Cerebellar nuclear complex (tissue), 1 donor: ENCODE data around the gene SUGT1.

Experiments used
- DNase-seq, 2 experiments: peaks; one replicate each; lab custom pipeline; 2025; lab: John Stamatoyannopoulos, UW

SUGT1 gene

DNA sequence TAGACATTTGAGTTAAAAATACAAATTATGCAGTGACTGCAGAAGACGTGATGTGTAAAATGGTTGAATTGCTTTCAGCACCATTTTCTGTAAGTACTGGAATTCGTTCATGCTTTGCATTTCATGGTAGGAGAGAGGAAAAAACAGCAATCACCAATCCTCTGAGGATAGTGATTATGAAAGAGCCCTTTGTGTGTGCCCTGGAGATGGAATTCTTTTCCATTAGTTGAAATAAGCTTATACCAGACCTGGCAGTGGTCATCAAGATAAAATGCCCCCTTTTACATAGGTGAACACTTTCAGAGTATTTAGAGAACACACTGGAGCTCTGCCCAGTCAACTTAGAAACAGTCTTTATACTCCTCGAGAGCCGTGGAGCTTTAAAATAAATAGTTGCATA, 85.3 kb downstream of the SUGT1 start:
- no peak for DNase-seq

DNA sequence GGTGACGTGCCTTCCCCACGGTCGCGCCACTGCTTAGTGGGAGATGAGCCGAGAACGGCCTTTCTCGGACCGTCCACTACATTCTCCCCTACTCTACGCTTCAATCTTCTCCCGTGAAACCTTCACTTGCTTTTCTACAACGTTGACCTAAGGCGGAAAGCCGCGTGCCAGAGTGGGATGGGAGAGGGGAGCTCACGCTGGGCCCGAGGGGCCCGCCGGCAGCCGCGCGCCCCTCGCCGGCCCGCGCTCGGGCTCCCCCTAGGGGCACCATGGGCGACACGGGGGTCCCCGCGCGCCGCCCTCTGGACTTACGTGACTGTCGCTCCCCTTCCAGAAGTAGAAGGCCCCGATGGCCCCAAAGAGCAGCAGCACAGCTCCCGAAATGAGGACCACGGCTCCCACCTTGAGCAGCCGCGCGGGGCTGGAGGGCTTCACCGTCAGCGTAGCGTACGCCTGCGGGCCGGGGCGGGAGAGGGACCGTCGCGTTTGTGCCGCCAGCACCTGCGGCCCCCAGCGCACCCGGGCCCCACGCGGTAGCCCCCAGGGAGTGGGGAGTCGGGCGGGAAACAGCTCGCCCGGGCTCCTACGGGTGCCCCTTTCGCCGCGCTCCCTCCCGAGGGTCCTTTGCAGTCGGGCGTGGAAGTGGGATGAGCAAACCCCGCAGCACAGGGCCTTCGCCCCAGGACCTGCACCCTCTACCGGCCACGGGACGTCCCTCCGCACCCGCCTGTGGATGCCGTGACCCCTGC, 86.3 kb downstream of the SUGT1 start:
- DNase-seq: no peak

DNA sequence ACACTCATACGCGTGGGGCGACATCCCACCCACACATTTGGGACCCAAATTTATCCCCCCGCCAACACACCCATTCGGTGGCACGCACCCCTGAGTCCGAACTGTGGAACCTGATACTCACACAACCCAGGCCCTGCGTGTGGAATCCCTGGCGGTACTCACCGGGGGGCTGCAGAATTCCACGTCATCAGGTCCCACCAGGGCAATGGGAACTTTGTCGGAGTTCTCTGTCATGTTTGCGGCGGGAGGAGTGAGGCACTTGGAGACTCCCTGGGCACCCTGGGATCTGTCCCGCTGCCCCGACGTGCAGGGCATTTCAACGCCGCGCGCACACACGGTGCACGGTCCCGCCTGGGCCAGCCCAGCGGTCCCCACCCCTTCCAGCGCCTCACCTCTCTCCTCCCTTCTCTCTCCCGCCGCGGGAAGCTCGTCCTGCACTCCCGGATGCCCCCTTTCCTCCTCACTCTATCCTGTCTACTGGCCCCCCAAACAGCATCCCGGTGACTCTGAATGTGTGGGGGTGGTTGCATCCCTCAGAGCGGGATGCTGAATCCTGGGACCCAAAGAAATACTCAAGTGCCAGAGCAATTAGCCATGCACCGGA, 86.9 kb downstream of the SUGT1 start, which contains the start of gene CNMD:
TSS of gene CNMD (minus strand) at position 353 of the 604 bp plus-strand sequence. CDS start at position 234, 119 bp downstream.
- DNase-seq: no peak

DNA sequence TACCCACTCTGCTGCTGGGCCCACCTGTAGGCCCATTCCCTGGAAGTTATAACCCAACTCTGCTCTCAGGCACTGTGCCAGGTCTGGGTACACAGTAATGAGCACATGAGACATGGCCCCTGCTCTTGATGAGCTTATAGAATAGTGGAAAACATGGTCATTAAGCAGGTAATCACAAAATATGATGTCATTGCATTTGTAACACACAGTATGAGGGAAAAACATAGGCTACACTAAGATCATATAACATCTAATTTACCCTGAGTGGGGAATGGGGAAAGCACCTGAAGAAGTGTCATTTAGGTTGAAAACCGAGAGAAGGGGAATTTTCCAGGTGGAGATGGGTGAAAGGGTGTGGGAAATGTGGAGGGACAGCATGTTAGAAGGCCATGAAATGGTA, 90.9 kb downstream of the SUGT1 start:
- DNase-seq: no peak

DNA sequence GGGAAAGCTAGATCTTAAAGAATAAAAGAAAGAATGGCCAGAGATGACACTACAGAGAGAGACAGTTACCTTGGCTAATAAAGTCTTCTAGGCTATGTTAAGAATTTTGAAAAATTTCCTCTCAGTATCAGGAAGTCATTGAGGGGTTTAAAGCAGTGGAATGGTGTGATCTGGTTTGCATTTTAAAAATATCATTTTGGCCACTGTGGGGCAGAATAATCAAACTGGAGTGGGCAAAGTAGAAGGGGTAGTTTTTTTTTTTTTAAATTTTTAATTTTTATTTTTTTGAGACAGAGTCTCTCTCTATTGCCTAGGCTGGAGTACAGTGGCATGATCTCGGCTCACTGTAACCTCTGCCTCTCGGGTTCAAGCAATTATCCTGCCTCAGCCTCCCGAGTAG, 91.4 kb downstream of the SUGT1 start:
- no peak for DNase-seq

DNA sequence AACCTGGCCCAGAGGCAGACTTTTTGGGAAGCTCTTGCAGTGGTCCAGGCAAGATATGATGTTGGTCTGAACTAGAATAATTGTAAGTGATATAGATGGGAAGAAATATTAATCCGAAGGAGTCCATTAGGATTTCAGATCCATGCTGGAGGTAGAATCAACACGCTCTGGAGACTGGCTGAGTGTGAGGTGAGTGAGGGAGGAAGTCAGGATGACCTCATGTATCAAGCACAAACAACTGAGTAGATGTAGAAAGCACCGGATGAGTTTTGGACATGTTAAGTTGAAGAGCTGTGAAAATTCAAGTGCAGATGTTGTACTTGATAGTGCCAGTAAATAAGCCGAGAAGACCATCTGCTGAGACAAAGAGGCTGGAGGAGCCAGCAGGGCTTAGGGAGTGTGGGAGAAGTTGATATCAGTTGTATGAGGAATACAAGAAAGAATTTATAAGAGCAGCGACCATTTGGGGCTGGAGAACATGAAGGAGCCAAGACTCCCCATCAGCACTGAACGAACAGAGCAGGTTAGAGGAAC, 92.3 kb downstream of the SUGT1 start:
- no peak for DNase-seq

DNA sequence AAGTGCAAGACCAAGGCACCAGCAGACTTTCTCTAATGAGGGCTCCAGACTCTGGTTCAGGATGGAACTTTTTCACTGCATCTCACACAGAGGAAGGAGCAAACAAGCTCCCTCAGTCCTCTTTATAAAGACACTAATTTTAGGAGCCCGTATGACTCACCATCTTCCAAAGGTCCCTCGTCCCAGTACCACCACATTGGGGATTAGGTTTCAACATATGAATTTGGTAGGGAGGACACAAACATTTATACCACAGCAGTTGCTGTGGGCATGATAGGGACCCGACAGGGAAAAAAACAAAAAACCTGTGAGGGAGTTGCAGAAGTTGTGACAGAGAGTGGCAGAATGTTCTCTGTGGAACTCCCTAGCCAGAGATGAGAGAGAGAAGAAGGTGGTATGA, 93.5 kb downstream of the SUGT1 start:
- no peak for DNase-seq

DNA sequence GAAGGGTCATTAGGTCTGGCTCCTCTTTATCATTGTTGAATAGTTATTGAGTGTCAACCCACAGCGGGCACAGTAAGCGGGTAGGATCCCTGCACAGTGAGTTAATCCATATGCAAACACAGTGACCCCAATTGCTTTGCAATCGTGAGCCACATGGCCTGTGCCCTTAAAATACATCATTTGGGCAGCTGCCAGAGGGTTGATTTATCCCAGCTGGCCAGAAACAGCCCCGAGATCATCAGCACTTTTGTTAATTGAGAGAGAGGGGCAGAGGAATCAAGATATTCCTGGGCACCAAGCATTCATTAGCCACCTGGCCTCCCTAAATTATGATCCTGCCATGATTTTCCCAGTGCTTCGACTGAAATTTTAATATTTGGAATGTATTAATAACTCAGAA, 96.8 kb downstream of the SUGT1 start:
- DNase-seq: no peak
